GM19238 (cell line): ENCODE results near the gene EPS8L3.
"Not testable (repeated sequence)": the region's sequence is repeated elsewhere in the genome, so short reads cannot be mapped to it uniquely, and the experiment has no call there.

Source experiments
- DNase-seq: peaks from one replicate; pipeline ENCODE4 v3.0.0; 2011; ENCODE audit warnings: low spot score; ENCODE audit not compliant: insufficient read length

Gene EPS8L3

GRCh38 chr1:109764561-109765482 lies 1.1 kb upstream of the EPS8L3 start:
- DNase-seq = no peak

- DNase-seq = no peak
These were observed 690 bp downstream of the EPS8L3 start for GRCh38 chr1:109762821-109763645.

GRCh38 chr1:109762039-109762585 lies 1.6 kb downstream of the EPS8L3 start:
- no peak for DNase-seq

GRCh38 chr1:109761227-109762038 lies 2.3 kb downstream of the EPS8L3 start:
- DNase-seq = no peak

GRCh38 chr1:109760581-109761226 lies 3.0 kb downstream of the EPS8L3 start:
- DNase-seq = no peak

GRCh38 chr1:109759513-109760334 lies 4.0 kb downstream of the EPS8L3 start:
- no peak for DNase-seq

GRCh38 chr1:109757936-109758786 lies 5.6 kb downstream of the EPS8L3 start:
- no peak for DNase-seq

GRCh38 chr1:109756848-109757521 lies 6.7 kb downstream of the EPS8L3 start:
- no peak for DNase-seq

- not testable (repeated sequence) for DNase-seq
These were observed 7.4 kb downstream of the EPS8L3 start for GRCh38 chr1:109756325-109756724.

- no peak for DNase-seq
These were observed 9.0 kb downstream of the EPS8L3 start for GRCh38 chr1:109754738-109755137.

GRCh38 chr1:109751531-109752260 lies 12.0 kb downstream of the EPS8L3 start:
- DNase-seq = no peak

- no peak for DNase-seq
These were observed 12.8 kb downstream of the EPS8L3 start for GRCh38 chr1:109750920-109751319.

GRCh38 chr1:109750241-109750882 lies 13.4 kb downstream of the EPS8L3 start:
- DNase-seq = no peak

- no peak for DNase-seq
These were observed 14.5 kb downstream of the EPS8L3 start for GRCh38 chr1:109749221-109749620.

GRCh38 chr1:109748311-109748710 lies 15.4 kb downstream of the EPS8L3 start:
- DNase-seq = not testable (repeated sequence)

- DNase-seq = no peak
These were observed 22.9 kb downstream of the EPS8L3 start, which contains the start of gene GSTM3 for GRCh38 chr1:109740615-109741373. Gene GSTM3, minus strand, starts transcription at chr1:109741038. Its CDS starts 751 bp downstream, at chr1:109740287.
